A673 (cell line): Measurements from ENCODE around the gene C19orf53.

ENCODE experiments used
- EZH2 ChIP-seq: fragments of 200-600 bp; sonication (generic); IDR thresholded peaks from 2 replicates; pipeline ENCODE4 v1.6.1; 2017; ENCODE audit warnings: borderline replicate concordance, low read depth, mild to moderate bottlenecking, mixed read lengths, antibody characterized with exemption, low read length; ENCODE audit not compliant: poor library complexity, severe bottlenecking
- TF ChIP-seq, protein P1 (sequence below): fragments of 300-800, 200-600 bp; sonication (generic); conservative IDR thresholded peaks from 2 replicates; pipeline ENCODE4 v1.5.1; 2017; ENCODE audit warnings: low read depth, mild to moderate bottlenecking, antibody characterized with exemption, low read length, moderate library complexity, mixed read lengths

DNA sequence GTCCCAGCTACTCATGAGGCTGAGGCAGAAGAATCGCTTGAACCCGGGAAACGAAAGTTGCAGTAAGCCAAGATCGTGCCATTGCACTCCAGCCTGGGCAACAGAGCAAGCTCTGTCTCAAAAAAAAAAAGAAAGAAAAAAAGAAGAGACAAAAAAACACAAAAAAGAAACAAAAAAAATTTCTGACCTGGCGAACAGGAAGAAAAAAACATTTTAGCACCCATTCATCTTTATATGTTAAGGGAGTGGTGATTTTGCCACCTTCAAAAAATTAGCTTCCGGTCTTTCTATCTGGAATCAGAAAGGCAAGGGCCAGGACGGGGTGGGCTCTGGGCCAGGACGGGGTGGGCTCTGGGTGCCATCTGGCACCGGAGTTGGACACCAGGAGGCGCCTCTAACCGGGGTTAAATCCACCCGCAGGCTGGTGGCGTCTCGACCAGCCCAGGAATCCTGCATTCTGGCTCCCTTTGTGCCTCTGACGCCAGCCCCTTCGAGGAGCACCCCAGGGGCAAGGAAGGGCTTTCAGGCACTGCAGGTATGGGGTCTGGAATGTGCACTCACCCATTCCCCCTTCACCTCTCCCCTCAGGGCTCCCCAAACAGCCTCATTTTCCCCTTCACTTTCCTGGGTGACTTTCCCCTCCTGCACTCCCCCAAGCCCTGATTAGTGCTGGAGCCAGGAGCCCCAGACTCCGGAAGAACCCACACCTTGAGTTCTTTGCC, 10.6 kb downstream of the C19orf53 start:
- TF ChIP-seq, protein P1, sequence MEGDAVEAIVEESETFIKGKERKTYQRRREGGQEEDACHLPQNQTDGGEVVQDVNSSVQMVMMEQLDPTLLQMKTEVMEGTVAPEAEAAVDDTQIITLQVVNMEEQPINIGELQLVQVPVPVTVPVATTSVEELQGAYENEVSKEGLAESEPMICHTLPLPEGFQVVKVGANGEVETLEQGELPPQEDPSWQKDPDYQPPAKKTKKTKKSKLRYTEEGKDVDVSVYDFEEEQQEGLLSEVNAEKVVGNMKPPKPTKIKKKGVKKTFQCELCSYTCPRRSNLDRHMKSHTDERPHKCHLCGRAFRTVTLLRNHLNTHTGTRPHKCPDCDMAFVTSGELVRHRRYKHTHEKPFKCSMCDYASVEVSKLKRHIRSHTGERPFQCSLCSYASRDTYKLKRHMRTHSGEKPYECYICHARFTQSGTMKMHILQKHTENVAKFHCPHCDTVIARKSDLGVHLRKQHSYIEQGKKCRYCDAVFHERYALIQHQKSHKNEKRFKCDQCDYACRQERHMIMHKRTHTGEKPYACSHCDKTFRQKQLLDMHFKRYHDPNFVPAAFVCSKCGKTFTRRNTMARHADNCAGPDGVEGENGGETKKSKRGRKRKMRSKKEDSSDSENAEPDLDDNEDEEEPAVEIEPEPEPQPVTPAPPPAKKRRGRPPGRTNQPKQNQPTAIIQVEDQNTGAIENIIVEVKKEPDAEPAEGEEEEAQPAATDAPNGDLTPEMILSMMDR: peak; percentile 78
- TF ChIP-seq EZH2: no peak
